ENCODE measurements around the gene TMEM37.

The TMEM37 gene

GRCh38 chr2:119440873-119441272, 9.2 kb downstream of the TMEM37 start:
- ChIA-PET CTCF (interaction anchor here (0.7 kb wide), 1 partner anchor 25 kb away, joined by 3 read pairs; no protein-coding TSS in a partner anchor), POLR2A (ENCODE audit: low non-redundant PET) (no interaction called here)
- TF ChIP-seq, protein P1, sequence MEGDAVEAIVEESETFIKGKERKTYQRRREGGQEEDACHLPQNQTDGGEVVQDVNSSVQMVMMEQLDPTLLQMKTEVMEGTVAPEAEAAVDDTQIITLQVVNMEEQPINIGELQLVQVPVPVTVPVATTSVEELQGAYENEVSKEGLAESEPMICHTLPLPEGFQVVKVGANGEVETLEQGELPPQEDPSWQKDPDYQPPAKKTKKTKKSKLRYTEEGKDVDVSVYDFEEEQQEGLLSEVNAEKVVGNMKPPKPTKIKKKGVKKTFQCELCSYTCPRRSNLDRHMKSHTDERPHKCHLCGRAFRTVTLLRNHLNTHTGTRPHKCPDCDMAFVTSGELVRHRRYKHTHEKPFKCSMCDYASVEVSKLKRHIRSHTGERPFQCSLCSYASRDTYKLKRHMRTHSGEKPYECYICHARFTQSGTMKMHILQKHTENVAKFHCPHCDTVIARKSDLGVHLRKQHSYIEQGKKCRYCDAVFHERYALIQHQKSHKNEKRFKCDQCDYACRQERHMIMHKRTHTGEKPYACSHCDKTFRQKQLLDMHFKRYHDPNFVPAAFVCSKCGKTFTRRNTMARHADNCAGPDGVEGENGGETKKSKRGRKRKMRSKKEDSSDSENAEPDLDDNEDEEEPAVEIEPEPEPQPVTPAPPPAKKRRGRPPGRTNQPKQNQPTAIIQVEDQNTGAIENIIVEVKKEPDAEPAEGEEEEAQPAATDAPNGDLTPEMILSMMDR (conservative IDR thresholded peaks at IDR 0.05; ENCODE audit: low read depth), result no peak
- no peak overlapping the region for H3K27ac ChIP-seq
- DNase-seq (ENCODE audit: low spot score), result no peak

GRCh38 chr2:119441376-119442225, 9.9 kb downstream of the TMEM37 start:
- no peak for DNase-seq (ENCODE audit: low spot score)
- POLR2A ChIA-PET (ENCODE audit: low non-redundant PET), result no interaction called here
- CTCF ChIA-PET, result interaction anchor here (0.6 to 0.7 kb wide), 2 partner anchors 25 to 26 kb away, joined by 3 to 6 read pairs; no protein-coding TSS in a partner anchor
- TF ChIP-seq, protein P1 (conservative IDR thresholded peaks at IDR 0.05; ENCODE audit: low read depth), result no peak
- H3K27ac ChIP-seq, result no peak overlapping the region

- DNase-seq (ENCODE audit: low spot score), result no peak
- POLR2A ChIA-PET (ENCODE audit: low non-redundant PET), result no interaction called here
- no peak overlapping the region for H3K27ac ChIP-seq
Observed at GRCh38 chr2:119442226-119442619, 10.6 kb downstream of the TMEM37 start.

GRCh38 chr2:119442850-119443249, 11.2 kb downstream of the TMEM37 start:
- no peak for DNase-seq (ENCODE audit: low spot score)
- ChIA-PET CTCF (no interaction called here), POLR2A (ENCODE audit: low non-redundant PET) (no interaction called here)
- TF ChIP-seq, protein P1 (conservative IDR thresholded peaks at IDR 0.05; ENCODE audit: low read depth), result no peak
- H3K27ac ChIP-seq, result no peak overlapping the region

More at GRCh38 chr2:119442226-119442619, 10.6 kb downstream of the TMEM37 start:
- TF ChIP-seq, protein P1 (conservative IDR thresholded peaks at IDR 0.05; ENCODE audit: low read depth), result no peak
- CTCF ChIA-PET, result no interaction called here

DNA sequence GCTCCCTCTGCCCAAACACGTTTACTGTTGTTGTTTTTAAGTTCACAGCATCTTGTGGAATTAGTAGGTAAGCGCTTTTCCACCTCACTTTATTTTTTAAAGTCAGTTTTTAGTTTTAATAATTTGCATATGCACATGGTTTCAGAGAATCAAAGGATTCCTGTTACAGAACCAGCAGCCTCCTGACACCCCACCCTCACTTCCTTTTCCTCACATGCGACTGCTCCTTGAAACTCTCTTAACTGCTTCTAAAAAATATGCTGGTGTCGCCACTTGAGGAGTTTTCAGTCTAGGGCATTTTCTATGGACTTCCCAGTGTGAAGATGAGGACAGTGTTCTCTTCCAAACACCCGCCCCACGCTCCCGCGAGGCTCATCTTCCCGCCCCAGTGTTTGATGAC, 14.4 kb downstream of the TMEM37 start:
- H3K27ac ChIP-seq, result no peak overlapping the region
- DNase-seq (ENCODE audit: low spot score), result no peak
- CTCF ChIA-PET, result no interaction called here
- POLR2A ChIA-PET (ENCODE audit: low non-redundant PET), result no interaction called here
- TF ChIP-seq, protein P1 (conservative IDR thresholded peaks at IDR 0.05; ENCODE audit: low read depth), result no peak

DNA sequence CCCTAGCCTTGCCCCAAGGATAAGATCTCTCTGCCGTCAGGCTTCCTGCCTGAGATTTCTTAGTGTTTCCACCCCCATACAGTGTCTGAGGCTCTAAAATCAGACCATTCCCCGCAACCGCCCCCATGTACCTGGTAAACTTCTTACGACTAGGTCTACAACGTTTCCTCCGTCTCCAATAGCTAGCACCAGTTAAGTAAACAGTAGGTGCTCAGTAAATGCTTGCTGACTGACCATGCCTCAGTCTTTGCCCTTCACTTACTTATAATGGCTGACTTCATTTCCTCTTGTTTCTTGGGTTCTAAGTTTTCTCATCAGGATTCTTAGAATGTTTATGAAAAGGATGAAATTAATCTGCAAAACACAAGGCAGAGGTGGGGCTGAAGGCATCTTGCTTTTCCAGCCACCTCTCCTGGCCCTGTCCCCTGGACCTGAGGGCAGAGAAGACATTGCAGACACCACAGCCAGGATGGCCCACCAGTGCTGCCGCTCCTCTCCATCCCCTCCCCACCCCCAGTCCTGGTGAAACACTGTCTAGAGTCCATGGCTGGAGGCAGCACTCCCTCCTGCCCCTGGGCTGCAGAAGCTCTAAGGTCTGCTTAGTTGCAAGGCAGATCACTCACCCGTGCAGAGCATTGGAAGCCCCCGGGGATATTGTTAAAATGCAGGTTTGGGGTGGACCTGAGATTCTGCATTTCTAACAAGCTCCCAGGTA, 16.9 kb downstream of the TMEM37 start:
- TF ChIP-seq, protein P1 (conservative IDR thresholded peaks at IDR 0.05; ENCODE audit: low read depth), result no peak
- ChIA-PET CTCF (no interaction called here), POLR2A (ENCODE audit: low non-redundant PET) (no interaction called here)
- no peak overlapping the region for H3K27ac ChIP-seq
- no peak for DNase-seq (ENCODE audit: low spot score)
